Panc1 (cell line): ENCODE measurements around the gene NDC1. TPM values are rescaled to one million over a fixed set of nuclear protein-coding genes. Genes with fewer than 3 reads are reported as not detected.

Source experiments
- ATAC-seq: fragments of 200-7000 bp; cut with Tn5 transposase; 2 replicates; pipeline ENCODE4 v1.9.1; 2020; ENCODE audit warnings: mild to moderate bottlenecking, moderate library complexity
- BruUV-seq: library from RNA; stranded (reverse); fragments of 400-500 nt; replicated peaks from 2 replicates; lab custom pipeline; 2021; lab: Mats Ljungman, UMichigan
- CTCF ChIA-PET: fragments of 300-600 bp; sonication (Branson Sonifier 250); formaldehyde crosslinking; loops from one replicate; lab custom pipeline; 2022; ENCODE audit warnings: antibody characterized with exemption; lab: Charles Lee
- POLR2A ChIA-PET: fragments of 300-600 bp; sonication (Branson Sonifier 250); formaldehyde crosslinking; loops from one replicate; lab custom pipeline; 2022; ENCODE audit warnings: antibody characterized with exemption; lab: Charles Lee
- DNase-seq: peaks from one replicate; pipeline ENCODE4 v3.0.0-alpha.2; 2010; ENCODE audit warnings: low read depth, low spot score
- H3K27ac ChIP-seq: 2 replicates; pipeline ENCODE4 v1.5.1; 2011; ENCODE audit warnings: mild to moderate bottlenecking, low read length, inconsistent platforms
- H3K27me3 ChIP-seq: fragments of 200-500 bp; sonication (Bioruptor generic); 2 replicates; pipeline ENCODE4 v1.6.0; 2014; ENCODE audit warnings: low read length, inconsistent platforms; ENCODE audit not compliant: control insufficient read depth, insufficient read depth
- H3K36me3 ChIP-seq: fragments of 200-500 bp; sonication (Bioruptor generic); 2 replicates; pipeline ENCODE4 v1.5.1; 2014; ENCODE audit warnings: inconsistent platforms, mild to moderate bottlenecking, low read length, moderate library complexity; ENCODE audit not compliant: control insufficient read depth, insufficient read depth
- H3K4me1 ChIP-seq: 2 replicates; pipeline ENCODE4 v1.5.1; 2011; ENCODE audit warnings: inconsistent platforms, mild to moderate bottlenecking, low read length, moderate library complexity; ENCODE audit not compliant: control insufficient read depth, insufficient read depth
- H3K4me3 ChIP-seq, 2 experiments: 2 replicates each; pipeline ENCODE4 v1.5.1; 2011 to 2012; ENCODE audit warnings: low read depth in 2 of 2, low read length in 2 of 2, mild to moderate bottlenecking in 2 of 2, inconsistent platforms in 1 of 2, moderate library complexity in 1 of 2
- H3K9me3 ChIP-seq: fragments of 200-500 bp; sonication (Bioruptor generic); 2 replicates; pipeline ENCODE4 v1.5.1; 2014; ENCODE audit warnings: low read depth, mild to moderate bottlenecking, inconsistent platforms, low read length, moderate library complexity; ENCODE audit not compliant: control insufficient read depth, insufficient read depth
- CTCF ChIP-seq: fragments of 450-650 bp; IDR thresholded peaks from 2 replicates; pipeline ENCODE4 v1.5.1; 2017; ENCODE audit warnings: mild to moderate bottlenecking
- POLR2AphosphoS5 ChIP-seq: IDR thresholded peaks from 2 replicates; pipeline ENCODE4 v1.6.1; 2012; ENCODE audit warnings: mild to moderate bottlenecking, low read depth, low read length, moderate library complexity
- REST ChIP-seq, 2 experiments: IDR thresholded peaks; 2 replicates each; pipeline ENCODE4 v1.6.1; 2011 to 2012; ENCODE audit warnings: low read depth in 2 of 2, control low read depth in 1 of 2, low read length in 1 of 2, mild to moderate bottlenecking in 1 of 2, moderate library complexity in 1 of 2; ENCODE audit not compliant: insufficient read depth in 1 of 2
- SIN3A ChIP-seq: IDR thresholded peaks from 2 replicates; pipeline ENCODE4 v1.6.1; 2012; ENCODE audit warnings: low read depth, mild to moderate bottlenecking, low read length, moderate library complexity, borderline replicate concordance; ENCODE audit not compliant: insufficient read depth
- TCF7L2 ChIP-seq: IDR thresholded peaks from 2 replicates; pipeline ENCODE4 v1.6.1; 2011; ENCODE audit warnings: mild to moderate bottlenecking, low read depth, low read length, inconsistent platforms
- in situ Hi-C: cut with HindIII; loops from 2 replicates; pipeline ENCODE4 v1.10.0; 2016; ENCODE audit warnings: low sequenced_read_pairs, low pct_unique_long_range_greater_than_20kb
- intact Hi-C: fragments of 100-400 bp; cut with micrococcal nuclease; formaldehyde crosslinking; loops from one replicate; pipeline ENCODE4 v1.10.0; 2022; ENCODE audit not compliant: unreplicated experiment
- total RNA-seq: library from RNA; stranded (reverse); gene quantifications from one replicate; pipeline ENCODE4 v1.2.1, GENCODE V29; 2021; ENCODE audit not compliant: unreplicated experiment

NDC1 gene
- total RNA-seq, 1 experiment from 2014 or later = 44.4 TPM

GRCh38 chr1:53847980-53848379 lies 9.9 kb upstream of the NDC1 start:
- TF ChIP-seq REST (IDR thresholded peaks at IDR 0.05; ENCODE audit: insufficient read depth in 1 of 2, low read depth in 2 of 2, low read length in 1 of 2) (no peak), TCF7L2 (no peak), POLR2AphosphoS5 (no peak), CTCF (no peak), SIN3A (no peak)
- in situ Hi-C loops (no loop called here), intact Hi-C loops (no loop called here)
- Histone ChIP-seq H3K9me3 (no peaks in the 10 kb centered on the region), H3K36me3 (no peaks in the 10 kb centered on the region), H3K4me3 (no peak overlapping the region), H3K4me1 (no peaks in the 10 kb centered on the region), H3K27ac (no peak overlapping the region), H3K27me3 (peaks cover 2% of the 10 kb centered on the region; the same call in 1 of the 2 replicates)
- ChIA-PET POLR2A (interaction anchor here (0.6 kb wide), 1 partner anchor 8 kb away, joined by 9 read pairs; no protein-coding TSS in a partner anchor), CTCF (interaction anchor here (1.9 kb wide), 1 partner anchor 13 kb away, joined by 6 read pairs; no protein-coding TSS in a partner anchor)
- no TSS peak for BruUV-seq
- DNase-seq (no peak), ATAC-seq (no peak)

- Histone ChIP-seq H3K27me3 (no peaks in the 10 kb centered on the region), H3K27ac (no peak overlapping the region), H3K4me1 (no peaks in the 10 kb centered on the region), H3K9me3 (no peaks in the 10 kb centered on the region), H3K36me3 (no peaks in the 10 kb centered on the region; the same call in 1 of the 2 replicates), H3K4me3 (no peak overlapping the region)
- in situ Hi-C loops = no loop called here
- TF ChIP-seq CTCF (no peak), REST (IDR thresholded peaks at IDR 0.05; ENCODE audit: insufficient read depth in 1 of 2, low read depth in 2 of 2, low read length in 1 of 2) (no peak), POLR2AphosphoS5 (no peak), SIN3A (no peak), TCF7L2 (no peak)
- POLR2A ChIA-PET = no interaction called here
- DNase-seq (no peak), ATAC-seq (no peak)
- CTCF ChIA-PET = no interaction called here
- intact Hi-C loops = no loop called here
- BruUV-seq = no TSS peak
These were observed 4.3 kb upstream of the NDC1 start for GRCh38 chr1:53842347-53842746.
